HG03196 (cell line): ENCODE results near the gene ASB18.
"Not testable (repeated sequence)": the region's sequence is repeated elsewhere in the genome, so short reads cannot be mapped to it uniquely, and the experiment has no call there.

ENCODE experiments used
- ATAC-seq: cut with Tn5 transposase; IDR thresholded peaks from one replicate; pipeline ENCODE4 v1.9.1; 2021; ENCODE audit not compliant: unreplicated experiment

Gene ASB18

GRCh38 chr2:236264256-236264655 is at the start of gene ASB18:
Gene ASB18 (minus strand): TSS chr2:236264406. CDS start chr2:236264345, 61 bp downstream.
- ATAC-seq = no peak

GRCh38 chr2:236311286-236311685 is 47.1 kb upstream of the ASB18 start:
- ATAC-seq = no peak

- no peak for ATAC-seq
These were observed 45.4 kb upstream of the ASB18 start for GRCh38 chr2:236309669-236310029.

- ATAC-seq = no peak
These were observed 44.9 kb upstream of the ASB18 start for GRCh38 chr2:236308855-236309668.

- no peak for ATAC-seq
These were observed 43.4 kb upstream of the ASB18 start for GRCh38 chr2:236307641-236308040.

GRCh38 chr2:236306825-236307540 is 42.8 kb upstream of the ASB18 start:
- ATAC-seq = no peak

- ATAC-seq = no peak
These were observed 41.9 kb upstream of the ASB18 start for GRCh38 chr2:236305964-236306605.

GRCh38 chr2:236305531-236305930 is 41.3 kb upstream of the ASB18 start:
- no peak for ATAC-seq

- no peak for ATAC-seq
These were observed 39.7 kb upstream of the ASB18 start for GRCh38 chr2:236303935-236304334.

- ATAC-seq = no peak
These were observed 38.3 kb upstream of the ASB18 start for GRCh38 chr2:236302555-236302954.

- ATAC-seq = no peak
These were observed 34.8 kb upstream of the ASB18 start for GRCh38 chr2:236298924-236299475.

- ATAC-seq = no peak
These were observed 31.3 kb upstream of the ASB18 start for GRCh38 chr2:236295481-236295880.

GRCh38 chr2:236294647-236295046 is 30.4 kb upstream of the ASB18 start:
- ATAC-seq = no peak

GRCh38 chr2:236293241-236293810 is 29.1 kb upstream of the ASB18 start:
- ATAC-seq = no peak

GRCh38 chr2:236291911-236292310 is 27.7 kb upstream of the ASB18 start:
- no peak for ATAC-seq

GRCh38 chr2:236291476-236291875 is 27.3 kb upstream of the ASB18 start:
- no peak for ATAC-seq

GRCh38 chr2:236290742-236291425 is 26.7 kb upstream of the ASB18 start:
- no peak for ATAC-seq

- ATAC-seq = no peak
These were observed 25.7 kb upstream of the ASB18 start for GRCh38 chr2:236289766-236290462.

- not testable (repeated sequence) for ATAC-seq
These were observed 24.2 kb upstream of the ASB18 start for GRCh38 chr2:236288373-236288772.

- ATAC-seq = no peak
These were observed 23.4 kb upstream of the ASB18 start for GRCh38 chr2:236287656-236288055.
